Measurements from ENCODE around the gene CYP2F1. TPM values are rescaled to one million over a fixed set of nuclear protein-coding genes. Genes with fewer than 3 reads are reported as not detected.

CYP2F1 gene
- total RNA-seq, 1 donor from 2014 or later, result not detected

GRCh38 chr19:41088151-41088550 is 26.1 kb upstream of the CYP2F1 start, which contains the start of gene CYP2A13:
CYP2A13 (plus strand) TSS chr19:41088451; CDS start chr19:41088472, 21 bp downstream.
- TF ChIP-seq, protein P1, sequence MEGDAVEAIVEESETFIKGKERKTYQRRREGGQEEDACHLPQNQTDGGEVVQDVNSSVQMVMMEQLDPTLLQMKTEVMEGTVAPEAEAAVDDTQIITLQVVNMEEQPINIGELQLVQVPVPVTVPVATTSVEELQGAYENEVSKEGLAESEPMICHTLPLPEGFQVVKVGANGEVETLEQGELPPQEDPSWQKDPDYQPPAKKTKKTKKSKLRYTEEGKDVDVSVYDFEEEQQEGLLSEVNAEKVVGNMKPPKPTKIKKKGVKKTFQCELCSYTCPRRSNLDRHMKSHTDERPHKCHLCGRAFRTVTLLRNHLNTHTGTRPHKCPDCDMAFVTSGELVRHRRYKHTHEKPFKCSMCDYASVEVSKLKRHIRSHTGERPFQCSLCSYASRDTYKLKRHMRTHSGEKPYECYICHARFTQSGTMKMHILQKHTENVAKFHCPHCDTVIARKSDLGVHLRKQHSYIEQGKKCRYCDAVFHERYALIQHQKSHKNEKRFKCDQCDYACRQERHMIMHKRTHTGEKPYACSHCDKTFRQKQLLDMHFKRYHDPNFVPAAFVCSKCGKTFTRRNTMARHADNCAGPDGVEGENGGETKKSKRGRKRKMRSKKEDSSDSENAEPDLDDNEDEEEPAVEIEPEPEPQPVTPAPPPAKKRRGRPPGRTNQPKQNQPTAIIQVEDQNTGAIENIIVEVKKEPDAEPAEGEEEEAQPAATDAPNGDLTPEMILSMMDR (IDR thresholded peaks at IDR 0.05), result no peak
- H3K9me3 Mint-ChIP-seq (ENCODE audit: unreplicated experiment), result no peaks in the 10 kb centered on the region
- no peak within 1 kb of the TSS for H3K27ac Mint-ChIP-seq (ENCODE audit: unreplicated experiment)
- DNase-seq (ENCODE audit: extremely low spot score, unreplicated experiment), result no peak
- no peaks in the 10 kb centered on the region for H3K4me1 Mint-ChIP-seq (ENCODE audit: unreplicated experiment)
- peaks cover 45% of the 10 kb centered on the region for H3K27me3 Mint-ChIP-seq (ENCODE audit: unreplicated experiment)
- no peaks in the 10 kb centered on the region for H3K36me3 Mint-ChIP-seq (ENCODE audit: unreplicated experiment)
- no peak within 1 kb of the TSS for H3K4me3 Mint-ChIP-seq (ENCODE audit: unreplicated experiment)

DNA sequence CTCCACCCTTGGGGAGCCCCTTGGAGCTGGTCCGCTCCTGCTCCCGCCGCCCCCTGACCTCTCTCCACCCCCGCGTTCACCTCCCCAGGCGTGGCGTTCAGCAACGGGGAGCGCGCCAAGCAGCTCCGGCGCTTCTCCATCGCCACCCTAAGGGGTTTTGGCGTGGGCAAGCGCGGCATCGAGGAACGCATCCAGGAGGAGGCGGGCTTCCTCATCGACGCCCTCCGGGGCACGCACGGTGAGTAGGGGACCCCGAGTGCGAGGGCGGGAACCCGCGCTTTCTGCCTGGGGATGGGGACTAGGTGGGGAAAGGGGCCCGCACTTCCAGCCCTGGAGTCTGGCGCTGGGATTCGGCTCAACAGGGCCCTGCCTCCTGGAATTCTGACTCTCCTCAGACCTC is 24.3 kb upstream of the CYP2F1 start:
- TF ChIP-seq, protein P1 (IDR thresholded peaks at IDR 0.05), result no peak
- peaks cover 50% of the 10 kb centered on the region for H3K27me3 Mint-ChIP-seq (ENCODE audit: unreplicated experiment)
- H3K9me3 Mint-ChIP-seq (ENCODE audit: unreplicated experiment), result no peaks in the 10 kb centered on the region
- DNase-seq (ENCODE audit: extremely low spot score, unreplicated experiment), result no peak
- H3K4me3 Mint-ChIP-seq (ENCODE audit: unreplicated experiment), result no peak overlapping the region
- H3K36me3 Mint-ChIP-seq (ENCODE audit: unreplicated experiment), result no peaks in the 10 kb centered on the region
- no peaks in the 10 kb centered on the region for H3K4me1 Mint-ChIP-seq (ENCODE audit: unreplicated experiment)
- H3K27ac Mint-ChIP-seq (ENCODE audit: unreplicated experiment), result no peak overlapping the region

- Mint-ChIP-seq H3K36me3 (ENCODE audit: unreplicated experiment) (no peaks in the 10 kb centered on the region), H3K27ac (ENCODE audit: unreplicated experiment) (no peak overlapping the region), H3K27me3 (ENCODE audit: unreplicated experiment) (peaks cover 18% of the 10 kb centered on the region), H3K4me1 (ENCODE audit: unreplicated experiment) (no peaks in the 10 kb centered on the region), H3K4me3 (ENCODE audit: unreplicated experiment) (no peak overlapping the region), H3K9me3 (ENCODE audit: unreplicated experiment) (peaks cover 6% of the 10 kb centered on the region)
- TF ChIP-seq, protein P1 (IDR thresholded peaks at IDR 0.05), result no peak
- DNase-seq (ENCODE audit: extremely low spot score, unreplicated experiment), result peak; percentile 65
Observed at GRCh38 chr19:41095703-41096102, 18.5 kb upstream of the CYP2F1 start.

DNA sequence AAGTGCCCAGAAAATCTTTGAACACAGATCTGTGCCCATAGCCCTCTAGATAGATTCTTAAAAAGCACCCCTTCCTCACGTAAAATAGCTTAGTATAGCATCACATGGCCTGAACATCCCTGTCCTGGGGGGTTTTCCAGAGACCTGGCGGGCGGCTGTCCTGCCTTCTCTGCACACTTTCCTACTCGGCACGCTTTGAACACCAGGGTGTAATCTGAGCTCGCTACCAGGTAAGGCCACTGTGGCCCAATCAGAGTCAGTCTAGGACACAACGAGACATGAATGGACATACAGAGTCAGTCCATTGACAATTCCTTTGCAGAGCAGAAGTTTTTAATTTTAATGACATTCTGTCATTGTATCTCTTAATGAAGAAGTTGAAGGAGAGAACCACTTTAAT is 17.9 kb upstream of the CYP2F1 start:
- H3K27me3 Mint-ChIP-seq (ENCODE audit: unreplicated experiment), result peaks cover 12% of the 10 kb centered on the region
- no peaks in the 10 kb centered on the region for H3K4me1 Mint-ChIP-seq (ENCODE audit: unreplicated experiment)
- peaks cover 10% of the 10 kb centered on the region for H3K9me3 Mint-ChIP-seq (ENCODE audit: unreplicated experiment)
- no peaks in the 10 kb centered on the region for H3K36me3 Mint-ChIP-seq (ENCODE audit: unreplicated experiment)
- TF ChIP-seq, protein P1 (IDR thresholded peaks at IDR 0.05), result no peak
- peak; percentile 64 for DNase-seq (ENCODE audit: extremely low spot score, unreplicated experiment)
- no peak overlapping the region for H3K4me3 Mint-ChIP-seq (ENCODE audit: unreplicated experiment)
- no peak overlapping the region for H3K27ac Mint-ChIP-seq (ENCODE audit: unreplicated experiment)

GRCh38 chr19:41097302-41097701 is 16.9 kb upstream of the CYP2F1 start:
- Mint-ChIP-seq H3K27ac (ENCODE audit: unreplicated experiment) (no peak overlapping the region), H3K4me1 (ENCODE audit: unreplicated experiment) (no peaks in the 10 kb centered on the region), H3K4me3 (ENCODE audit: unreplicated experiment) (no peak overlapping the region), H3K9me3 (ENCODE audit: unreplicated experiment) (peaks cover 14% of the 10 kb centered on the region), H3K36me3 (ENCODE audit: unreplicated experiment) (no peaks in the 10 kb centered on the region), H3K27me3 (ENCODE audit: unreplicated experiment) (peaks cover 8% of the 10 kb centered on the region)
- DNase-seq (ENCODE audit: extremely low spot score, unreplicated experiment), result no peak
- TF ChIP-seq, protein P1 (IDR thresholded peaks at IDR 0.05), result no peak

All from osteocyte (in vitro differentiated cells).